ENCODE results near the gene ELK4.

DNA sequence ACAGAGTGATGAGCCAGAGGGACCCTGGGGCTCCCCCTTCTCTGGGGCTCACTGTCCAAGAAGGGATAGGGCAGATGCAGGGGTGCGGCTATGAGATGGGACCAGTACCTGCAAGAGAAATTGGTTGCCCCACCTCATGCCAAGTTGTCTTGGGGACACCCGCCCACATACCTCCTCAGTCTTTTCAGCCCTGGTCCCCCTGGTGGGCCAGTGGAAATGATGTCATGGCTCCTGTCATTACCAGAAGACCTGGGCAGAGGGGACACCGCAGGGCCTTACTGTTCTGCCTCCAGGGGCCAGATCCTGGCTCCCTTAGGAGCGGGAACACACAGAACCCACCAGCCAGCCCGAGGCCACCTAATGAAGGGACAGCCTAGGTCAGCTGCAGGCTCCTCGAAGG, 64.1 kb downstream of the ELK4 start:
- no peak for TF ChIP-seq ZBTB7A (IDR thresholded peaks at IDR 0.05; ENCODE audit: low read depth)
- TF ChIP-seq, protein P1, sequence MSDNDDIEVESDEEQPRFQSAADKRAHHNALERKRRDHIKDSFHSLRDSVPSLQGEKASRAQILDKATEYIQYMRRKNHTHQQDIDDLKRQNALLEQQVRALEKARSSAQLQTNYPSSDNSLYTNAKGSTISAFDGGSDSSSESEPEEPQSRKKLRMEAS (IDR thresholded peaks at IDR 0.05) = no peak
- no peak for TF ChIP-seq NFIC (IDR thresholded peaks at IDR 0.05)
- TF ChIP-seq, protein P2, sequence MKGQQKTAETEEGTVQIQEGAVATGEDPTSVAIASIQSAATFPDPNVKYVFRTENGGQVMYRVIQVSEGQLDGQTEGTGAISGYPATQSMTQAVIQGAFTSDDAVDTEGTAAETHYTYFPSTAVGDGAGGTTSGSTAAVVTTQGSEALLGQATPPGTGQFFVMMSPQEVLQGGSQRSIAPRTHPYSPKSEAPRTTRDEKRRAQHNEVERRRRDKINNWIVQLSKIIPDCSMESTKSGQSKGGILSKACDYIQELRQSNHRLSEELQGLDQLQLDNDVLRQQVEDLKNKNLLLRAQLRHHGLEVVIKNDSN (IDR thresholded peaks at IDR 0.05) = no peak
- TF ChIP-seq RAD21 (IDR thresholded peaks at IDR 0.05; ENCODE audit: low read depth) = no peak

Data from Ishikawa (cell line).